H1 (cell line): ENCODE data around the gene POLR2M. TPM values are rescaled to one million over a fixed set of nuclear protein-coding genes. Genes with fewer than 3 reads are reported as not detected.

Source experiments
- CTCF ChIA-PET: fragments of 300-600 bp; sonication (Branson Sonifier 250); formaldehyde crosslinking; loops from one replicate; lab custom pipeline; 2021; ENCODE audit not compliant: partially characterized antibody; lab: Charles Lee
- POLR2A ChIA-PET: fragments of 300-600 bp; sonication (Branson Sonifier 250); formaldehyde crosslinking; loops from one replicate; lab custom pipeline; 2021; ENCODE audit warnings: inconsistent platforms; ENCODE audit not compliant: partially characterized antibody; lab: Charles Lee
- DNase-seq, 2 experiments: peaks; one replicate each; pipeline versions ENCODE4 v3.0.0 to v3.0.0-alpha.2; 2010 to 2022; ENCODE audit warnings: low spot score in 2 of 2, low read depth in 1 of 2, mixed read lengths in 1 of 2
- FAIRE-seq: peaks from 2 replicates; lab custom pipeline; 2011; peaks lifted over from hg19 to GRCh38; lab: Jason Lieb, UNC
- H2AFZ ChIP-seq: 2 replicates; pipeline ENCODE4 v1.8.1; 2012; ENCODE audit warnings: low read length, inconsistent platforms
- H2AK5ac ChIP-seq: 2 replicates; pipeline ENCODE4 v1.6.1; 2013; ENCODE audit warnings: low read depth, low read length
- H2BK120ac ChIP-seq: replicated peaks from 2 replicates; pipeline ENCODE3; 2013; ENCODE audit warnings: low read depth, low read length, inconsistent platforms
- H2BK12ac ChIP-seq: 2 replicates; pipeline ENCODE4 v1.6.1; 2013; ENCODE audit warnings: low read depth, low read length
- H2BK15ac ChIP-seq: 2 replicates; pipeline ENCODE4 v1.6.1; 2013; ENCODE audit warnings: low read length
- H2BK20ac ChIP-seq: 2 replicates; pipeline ENCODE4 v1.6.1; 2013; ENCODE audit warnings: low read length
- H2BK5ac ChIP-seq: 2 replicates; pipeline ENCODE4 v1.6.1; 2013; ENCODE audit warnings: low read depth, low read length
- H3K14ac ChIP-seq: 2 replicates; pipeline ENCODE4 v1.6.1; 2013; ENCODE audit warnings: inconsistent platforms; ENCODE audit not compliant: insufficient read length
- H3K18ac ChIP-seq: 2 replicates; pipeline ENCODE4 v1.6.1; 2013; ENCODE audit warnings: low read length; ENCODE audit errors: extremely low read depth
- H3K23ac ChIP-seq: 2 replicates; pipeline ENCODE4 v1.6.1; 2013; ENCODE audit warnings: inconsistent platforms; ENCODE audit not compliant: insufficient read length
- H3K23me2 ChIP-seq: 2 replicates; pipeline ENCODE4 v1.6.1; 2013; ENCODE audit warnings: low read depth, low read length
- H3K27ac ChIP-seq: 2 replicates; pipeline ENCODE4 v1.6.1; 2011; ENCODE audit warnings: low read depth, low read length, inconsistent platforms
- H3K27me3 ChIP-seq, 4 experiments: replicated peaks in 1 of 4; 1 replicate in 1 of 4; 2 replicates in 3 of 4; pipeline versions ENCODE4 v1.6.1 to v1.8.1; 2011 to 2013; ENCODE audit warnings: low read length in 3 of 4, mild to moderate bottlenecking in 3 of 4, inconsistent platforms in 2 of 4, mixed read lengths in 2 of 4, moderate library complexity in 1 of 4; ENCODE audit not compliant: control insufficient read depth in 3 of 4, insufficient read depth in 3 of 4; ENCODE audit errors: extremely low read depth in 1 of 4
- H3K36me3 ChIP-seq, 4 experiments: 2 replicates each; pipeline versions ENCODE4 v1.6.1 to v1.8.1; 2011 to 2013; ENCODE audit warnings: mild to moderate bottlenecking in 4 of 4, low read length in 3 of 4, moderate library complexity in 2 of 4, control low read depth in 1 of 4, inconsistent platforms in 1 of 4; ENCODE audit not compliant: insufficient read depth in 4 of 4, control insufficient read depth in 2 of 4
- H3K4ac ChIP-seq: replicated peaks from 2 replicates; pipeline ENCODE3; 2013; ENCODE audit warnings: low read length, low read depth, mixed read lengths, inconsistent platforms; ENCODE audit not compliant: insufficient read length
- H3K4me1 ChIP-seq, 4 experiments: replicated peaks in 1 of 4; 1 replicate in 1 of 4; 2 replicates in 3 of 4; pipeline versions ENCODE4 v1.6.1 to v1.8.1; 2011 to 2013; ENCODE audit warnings: low read length in 3 of 4, inconsistent platforms in 2 of 4, mixed read lengths in 1 of 4; ENCODE audit not compliant: insufficient read depth in 4 of 4, control insufficient read depth in 3 of 4
- H3K4me2 ChIP-seq, 2 experiments: 2 replicates each; pipeline versions ENCODE4 v1.6.1 to v1.8.1; 2011 to 2013; ENCODE audit warnings: low read depth in 2 of 2, low read length in 2 of 2, control low read depth in 1 of 2, inconsistent platforms in 1 of 2, mild to moderate bottlenecking in 1 of 2; ENCODE audit not compliant: insufficient read depth in 1 of 2
- H3K4me3 ChIP-seq, 4 experiments: fragments of 200-600, 300-600 bp in 1 of 4; sonication (generic), shearing (Covaris generic), sonication (Bioruptor Twin) in 1 of 4; 2 replicates each; pipeline versions ENCODE4 v1.5.1 to v1.8.1; 2011 to 2016; ENCODE audit warnings: low read length in 4 of 4, low read depth in 3 of 4, control low read depth in 2 of 4, inconsistent platforms in 2 of 4, mild to moderate bottlenecking in 2 of 4, mixed read lengths in 1 of 4, moderate library complexity in 1 of 4; ENCODE audit not compliant: insufficient read depth in 2 of 4; ENCODE audit errors: extremely low read depth in 1 of 4
- H3K56ac ChIP-seq: replicated peaks from 2 replicates; pipeline ENCODE3; 2013; ENCODE audit warnings: low read depth, mild to moderate bottlenecking, mixed read lengths, low read length, inconsistent platforms; ENCODE audit not compliant: insufficient read length
- H3K79me1 ChIP-seq: 2 replicates; pipeline ENCODE4 v1.6.1; 2013; ENCODE audit warnings: low read depth, low read length, control low read depth
- H3K79me2 ChIP-seq, 2 experiments: 2 replicates each; pipeline versions ENCODE4 v1.6.1 to v1.8.1; 2012 to 2013; ENCODE audit warnings: low read length in 2 of 2, mild to moderate bottlenecking in 2 of 2, inconsistent platforms in 1 of 2; ENCODE audit not compliant: insufficient read depth in 2 of 2, control insufficient read depth in 1 of 2
- H3K9ac ChIP-seq, 4 experiments: replicated peaks in 1 of 4; 1 replicate in 1 of 4; 2 replicates in 3 of 4; pipeline versions ENCODE4 v1.6.1 to v1.8.1; 2011 to 2013; ENCODE audit warnings: low read depth in 3 of 4, low read length in 3 of 4, control low read depth in 2 of 4, mild to moderate bottlenecking in 2 of 4, moderate library complexity in 2 of 4, inconsistent platforms in 1 of 4; ENCODE audit errors: extremely low read depth in 1 of 4
- H3K9me3 ChIP-seq, 2 experiments: 2 replicates each; pipeline versions ENCODE4 v1.6.1 to v1.8.1; 2012 to 2013; ENCODE audit warnings: mild to moderate bottlenecking in 2 of 2, moderate library complexity in 2 of 2, control low read depth in 1 of 2, inconsistent platforms in 1 of 2, low read depth in 1 of 2, low read length in 1 of 2, mixed read lengths in 1 of 2; ENCODE audit not compliant: insufficient read depth in 2 of 2
- H4K20me1 ChIP-seq, 2 experiments: replicated peaks in 1 of 2; 2 replicates each; pipeline versions ENCODE3 to v1.8.1; 2011 to 2013; ENCODE audit warnings: inconsistent platforms in 2 of 2, low read length in 2 of 2, mild to moderate bottlenecking in 1 of 2; ENCODE audit not compliant: insufficient read depth in 2 of 2, control insufficient read depth in 1 of 2
- H4K5ac ChIP-seq: 2 replicates; pipeline ENCODE4 v1.6.1; 2013; ENCODE audit warnings: low read length, low read depth, mixed read lengths, inconsistent platforms; ENCODE audit not compliant: insufficient read length
- H4K8ac ChIP-seq: 2 replicates; pipeline ENCODE4 v1.8.0; 2013; ENCODE audit warnings: mild to moderate bottlenecking, moderate library complexity, low read length, inconsistent platforms; ENCODE audit not compliant: insufficient read depth; ENCODE audit errors: extremely low read depth
- H4K91ac ChIP-seq: replicated peaks from 2 replicates; pipeline ENCODE3; 2013; ENCODE audit warnings: low read length, mixed read lengths, inconsistent platforms; ENCODE audit not compliant: insufficient read length
- BRCA1 ChIP-seq: IDR thresholded peaks from 2 replicates; pipeline ENCODE4 v1.6.1; 2012; ENCODE audit warnings: low read depth, low read length, improper control_type of control experiment
- FOSL1 ChIP-seq: IDR thresholded peaks from 2 replicates; pipeline ENCODE4 v1.6.1; 2011; ENCODE audit warnings: mild to moderate bottlenecking, low read depth, low read length, moderate library complexity; ENCODE audit not compliant: insufficient read depth
- WGBS, 2 experiments: shearing (Covaris generic) in 1 of 2; methylation state at CpG; one replicate each; pipeline versions ENCODE4 v1.1.6 to v1.1.7; 2013 to 2015; ENCODE audit warnings: low lambda C conversion rate in 2 of 2, mixed read lengths in 2 of 2, inconsistent platforms in 1 of 2, low coverage in 1 of 2, missing lambda C conversion rate in 1 of 2; ENCODE audit not compliant: insufficient replicate concordance in 2 of 2, insufficient coverage in 1 of 2, insufficient read length in 1 of 2; ENCODE audit errors: extremely low coverage in 1 of 2, missing lambda C conversion rate in 1 of 2; 5-methylcytosine and 5-hydroxymethylcytosine counted together
- polyA plus RNA-seq, 7 experiments: library from polyadenylated mRNA; depleted of rRNA in 3 of 7; stranded (reverse) in 5 of 7; unstranded in 2 of 7; fragments of >200 nt in 5 of 7; fragments of 200-250 nt in 2 of 7; gene quantifications; 1 replicate in 5 of 7; 2 replicates in 1 of 7; 4 replicates in 1 of 7; pipeline versions ENCODE4 v1.2.1 to v1.2.3, GENCODE V29; 2011 to 2013; ENCODE audit warnings: missing spikeins in 2 of 7, mixed read lengths in 2 of 7
- total RNA-seq: library from RNA; stranded (reverse); fragmentation: NEBNext Ultra II Directional; extraction: Animal tissue kit (Norgen Biotek cat#: 25700); gene quantifications from 2 replicates; pipeline ENCODE4 v1.2.1, GENCODE V29; 2021

POLR2M gene
- total and polyA plus RNA-seq, 2 of the 8 experiments (the other 6 are each of a cell fraction or from before 2014, with no cell fraction given): 32.7 to 55.1 TPM

GRCh38 chr15:57657619-57658018, 48.9 kb upstream of the POLR2M start:
- Histone ChIP-seq H2BK120ac (no peak overlapping the region), H2BK12ac (no peak overlapping the region), H3K9ac (no peak overlapping the region), H4K20me1 (no peaks in the 10 kb centered on the region), H3K4ac (no peak overlapping the region), H3K14ac (no peak overlapping the region), H4K5ac (no peak overlapping the region), H2BK15ac (no peak overlapping the region), H3K56ac (no peak overlapping the region), H4K8ac (no peak overlapping the region), H3K4me1 (no peaks in the 10 kb centered on the region), H3K79me2 (no peaks in the 10 kb centered on the region), H3K4me3 (no peak overlapping the region), H2BK5ac (no peak overlapping the region), H2BK20ac (no peak overlapping the region), H3K79me1 (no peaks in the 10 kb centered on the region), H3K36me3 (no peaks in the 10 kb centered on the region)
- TF ChIP-seq BRCA1 (no peak), FOSL1 (no peak)
- TF ChIP-seq, all 59 proteins: peak for 0
- no peak overlapping the region for H3K23ac ChIP-seq
- H3K9me3 ChIP-seq: no peaks in the 10 kb centered on the region
- no peak overlapping the region for H2AK5ac ChIP-seq
- POLR2A ChIA-PET: no interaction called here
- H3K23me2 ChIP-seq: no peaks in the 10 kb centered on the region
- H4K91ac ChIP-seq: no peak overlapping the region
- CTCF ChIA-PET: interaction anchor here (1.1 to 4.2 kb wide), 6 partner anchors 7 to 93 kb away, joined by 3 to 24 read pairs (median 5); no protein-coding TSS in a partner anchor
- H3K4me2 ChIP-seq: no peak overlapping the region
- DNase-seq: no peak
- no peaks in the 10 kb centered on the region for H3K27me3 ChIP-seq
- WGBS, 2 experiments: 92% methylated on average over 1 of the region's 1 CpG; no CpG with 5 or more reads in 1 of the 2 experiments
- no peak overlapping the region for H2AFZ ChIP-seq
- no peak for FAIRE-seq
- no peak overlapping the region for H3K18ac ChIP-seq
- no peak overlapping the region for H3K27ac ChIP-seq
